Measurements from ENCODE around the gene GM2A.
"Not testable (repeated sequence)": the region's sequence is repeated elsewhere in the genome, so short reads cannot be mapped to it uniquely, and the experiment has no call there.

The GM2A gene

GRCh38 chr5:151230048-151230680, 22.8 kb upstream of the GM2A start:
- no peak for DNase-seq

- DNase-seq = no peak
These were observed 21.6 kb upstream of the GM2A start for GRCh38 chr5:151231359-151231758.

GRCh38 chr5:151233616-151234085, 19.3 kb upstream of the GM2A start:
- DNase-seq = no peak

GRCh38 chr5:151234476-151235238, 18.3 kb upstream of the GM2A start:
- DNase-seq = no peak

GRCh38 chr5:151235239-151235571, 17.8 kb upstream of the GM2A start:
- DNase-seq = not testable (repeated sequence)

GRCh38 chr5:151236888-151237287, 16.1 kb upstream of the GM2A start:
- DNase-seq = no peak

- no peak for DNase-seq
These were observed 15.3 kb upstream of the GM2A start for GRCh38 chr5:151237685-151238084.

- no peak for DNase-seq
These were observed 14.7 kb upstream of the GM2A start for GRCh38 chr5:151238303-151238741.

GRCh38 chr5:151239237-151239861, 13.6 kb upstream of the GM2A start:
- DNase-seq = no peak

GRCh38 chr5:151240268-151240835, 12.6 kb upstream of the GM2A start:
- not testable (repeated sequence) for DNase-seq

GRCh38 chr5:151240924-151241635, 11.9 kb upstream of the GM2A start:
- no peak for DNase-seq

GRCh38 chr5:151243127-151243526, 9.9 kb upstream of the GM2A start:
- no peak for DNase-seq

GRCh38 chr5:151243564-151243963, 9.4 kb upstream of the GM2A start:
- no peak for DNase-seq

GRCh38 chr5:151244206-151244605, 8.8 kb upstream of the GM2A start:
- no peak for DNase-seq

- DNase-seq = no peak
These were observed 7.2 kb upstream of the GM2A start for GRCh38 chr5:151245680-151246219.

- no peak for DNase-seq
These were observed 4.3 kb upstream of the GM2A start for GRCh38 chr5:151248651-151249050.

- DNase-seq = no peak
These were observed 3.7 kb upstream of the GM2A start for GRCh38 chr5:151249281-151249680.

- no peak for DNase-seq
These were observed 2.5 kb upstream of the GM2A start for GRCh38 chr5:151250346-151251000.

- no peak for DNase-seq
These were observed 1.9 kb upstream of the GM2A start for GRCh38 chr5:151251001-151251551.

GRCh38 chr5:151251621-151252020, 1.4 kb upstream of the GM2A start:
- no peak for DNase-seq

GRCh38 chr5:151253605-151253950, 593 bp downstream of the GM2A start:
- DNase-seq = no peak

- DNase-seq = no peak
These were observed 1.6 kb downstream of the GM2A start for GRCh38 chr5:151254556-151254955.

All from NCI-H1694 (cell line).